Measurements from ENCODE around the gene SLC25A24. TPM values are rescaled to one million over a fixed set of nuclear protein-coding genes. Genes with fewer than 3 reads are reported as not detected.
"Not testable (repeated sequence)": the region's sequence is repeated elsewhere in the genome, so short reads cannot be mapped to it uniquely, and the experiment has no call there.

The SLC25A24 gene
- total and polyA plus RNA-seq, 2 donors from 2014 or later, result 8.9 to 30.2 TPM

DNA sequence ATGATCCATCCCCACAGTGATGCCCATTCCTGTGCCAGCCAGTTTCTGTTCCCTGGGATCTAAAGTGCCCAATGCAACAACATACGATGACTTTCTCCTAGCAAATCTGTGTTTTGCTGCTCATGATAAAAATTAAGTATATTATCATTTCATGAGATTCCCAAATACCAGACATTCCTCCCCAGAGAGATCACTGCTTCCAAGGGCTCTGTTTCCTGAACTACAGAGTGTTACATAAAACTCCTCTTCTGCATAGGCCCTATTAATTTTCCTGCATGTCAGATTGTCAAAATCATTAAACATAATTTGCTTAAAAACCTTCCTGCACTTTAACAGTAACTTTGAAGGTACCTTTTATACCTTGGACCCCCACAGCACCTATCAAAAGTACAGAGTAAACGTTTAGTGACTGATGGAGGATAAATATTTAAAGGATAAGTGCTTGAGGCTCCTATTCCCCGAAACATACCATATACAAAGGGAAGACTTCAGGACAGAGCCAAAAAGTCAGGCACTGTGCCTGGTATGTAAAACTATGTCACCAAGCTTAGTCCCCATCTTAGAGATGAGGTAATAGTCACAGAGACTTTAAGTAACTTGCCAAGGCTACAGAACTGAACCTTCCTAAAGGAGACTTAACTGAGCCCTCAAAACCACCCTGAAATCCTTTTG, 50.2 kb downstream of the SLC25A24 start:
- no peak overlapping the region for H3K27ac ChIP-seq (ENCODE audit: low read depth in 2 of 2, low read length in 2 of 2)
- no peaks in the 10 kb centered on the region for H3K27me3 ChIP-seq (ENCODE audit: control insufficient read depth, insufficient read depth, low read length)
- no peak overlapping the region for H3K4me3 ChIP-seq (ENCODE audit: low read length in 3 of 3)
- H3K36me3 ChIP-seq (ENCODE audit: control insufficient read depth in 2 of 3, insufficient read depth in 3 of 3, low read length in 3 of 3), result peaks cover 14 to 24% (median 20%) of the 10 kb centered on the region in 3 donors
- no peaks in the 10 kb centered on the region for H3K4me1 ChIP-seq (ENCODE audit: control insufficient read depth in 2 of 3, insufficient read depth in 2 of 3, low read depth in 1 of 3, low read length in 3 of 3)
- peaks cover 0 to 2% (median 0%) of the 10 kb centered on the region in 3 donors for H3K9me3 ChIP-seq (ENCODE audit: control insufficient read depth in 2 of 3, insufficient read depth in 1 of 3, low read length in 3 of 3)
- DNase-seq (no peak), FAIRE-seq (no peak)
- intact Hi-C loops (cut with DNase I), result no loop called here
- H3K9ac ChIP-seq (ENCODE audit: low read length in 3 of 3), result no peak overlapping the region
- TF ChIP-seq CTCF (IDR thresholded peaks at IDR 0.05; ENCODE audit: borderline replicate concordance, extremely low read depth, insufficient read depth), result no peak

- intact Hi-C loops (cut with DNase I); H3K27ac ChIP-seq (ENCODE audit: low read depth in 2 of 2, low read length in 2 of 2); H3K27me3 ChIP-seq (ENCODE audit: control insufficient read depth, insufficient read depth, low read length); H3K4me1 ChIP-seq (ENCODE audit: control insufficient read depth in 2 of 3, insufficient read depth in 2 of 3, low read depth in 1 of 3, low read length in 3 of 3); H3K9me3 ChIP-seq (ENCODE audit: control insufficient read depth in 2 of 3, insufficient read depth in 1 of 3, low read length in 3 of 3); DNase-seq; H3K4me3 ChIP-seq (ENCODE audit: low read length in 3 of 3); H3K9ac ChIP-seq (ENCODE audit: low read length in 3 of 3); FAIRE-seq: not testable (repeated sequence)
- H3K36me3 ChIP-seq (ENCODE audit: control insufficient read depth in 2 of 3, insufficient read depth in 3 of 3, low read length in 3 of 3), result peaks cover 9 to 15% (median 13%) of the 10 kb centered on the region in 3 donors
These were observed 55.6 kb downstream of the SLC25A24 start for GRCh38 chr1:108144569-108144968.

DNA sequence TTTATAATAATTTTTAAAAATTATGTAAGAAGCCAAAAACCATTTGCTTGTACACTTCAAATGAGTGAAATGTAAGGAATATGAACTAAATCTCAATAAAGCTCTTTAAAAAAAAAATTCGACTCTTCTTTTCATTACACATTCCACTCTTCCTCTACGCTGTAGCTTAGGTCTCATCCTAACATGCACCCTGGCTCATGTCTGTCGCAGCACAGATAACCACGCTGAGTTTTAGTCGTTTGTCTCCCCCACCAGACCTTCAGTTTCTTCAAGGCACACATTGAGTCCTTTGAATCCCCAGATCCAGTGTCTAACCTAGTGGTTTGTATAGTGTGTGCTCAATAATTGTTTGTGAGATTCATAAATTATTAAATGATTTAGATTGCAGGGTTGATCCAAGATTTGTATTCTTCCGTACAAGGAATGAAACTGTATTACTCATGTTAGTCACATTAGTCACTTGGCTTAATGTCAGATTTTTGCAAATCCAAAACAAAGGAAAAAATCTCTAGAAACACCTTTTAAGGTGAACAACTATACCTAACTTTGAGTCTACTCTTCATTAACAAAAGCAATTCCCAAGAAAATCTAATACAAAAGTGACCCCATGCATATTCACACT, 57.3 kb downstream of the SLC25A24 start:
- Histone ChIP-seq H3K36me3 (ENCODE audit: control insufficient read depth in 2 of 3, insufficient read depth in 3 of 3, low read length in 3 of 3) (peaks cover 5 to 10% (median 7%) of the 10 kb centered on the region in 3 donors), H3K4me1 (ENCODE audit: control insufficient read depth in 2 of 3, insufficient read depth in 2 of 3, low read depth in 1 of 3, low read length in 3 of 3) (no peaks in the 10 kb centered on the region), H3K4me3 (ENCODE audit: low read length in 3 of 3) (no peak overlapping the region), H3K27ac (ENCODE audit: low read depth in 2 of 2, low read length in 2 of 2) (no peak overlapping the region), H3K9me3 (ENCODE audit: control insufficient read depth in 2 of 3, insufficient read depth in 1 of 3, low read length in 3 of 3) (no peaks in the 10 kb centered on the region), H3K9ac (ENCODE audit: low read length in 3 of 3) (no peak overlapping the region), H3K27me3 (ENCODE audit: control insufficient read depth, insufficient read depth, low read length) (no peaks in the 10 kb centered on the region)
- TF ChIP-seq CTCF (IDR thresholded peaks at IDR 0.05; ENCODE audit: borderline replicate concordance, extremely low read depth, insufficient read depth), result no peak
- intact Hi-C loops (cut with DNase I), result no loop called here
- DNase-seq (no peak), FAIRE-seq (no peak)

DNA sequence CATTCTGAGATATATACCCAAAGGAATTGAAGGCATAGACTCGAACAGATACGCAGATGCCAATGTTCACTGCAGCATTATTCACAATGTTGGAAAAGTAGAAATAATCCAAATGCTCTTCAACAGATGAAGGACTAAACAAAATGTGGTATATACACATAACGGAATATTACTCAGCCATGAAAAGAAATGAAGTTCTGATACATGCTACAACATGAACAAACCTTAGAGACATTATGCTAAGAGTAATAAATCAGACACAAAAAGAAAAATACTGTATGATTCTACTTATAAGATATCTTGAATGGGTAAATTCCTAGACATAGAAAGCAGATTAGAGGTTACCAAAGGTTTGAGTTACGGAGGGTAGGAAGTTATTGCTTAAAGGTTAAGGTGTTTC, 57.9 kb downstream of the SLC25A24 start:
- intact Hi-C loops (cut with DNase I), result no loop called here

More for the DNA sequence above, 57.9 kb downstream of the SLC25A24 start:
- Histone ChIP-seq H3K36me3 (ENCODE audit: control insufficient read depth in 2 of 3, insufficient read depth in 3 of 3, low read length in 3 of 3) (peaks cover 3 to 7% (median 4%) of the 10 kb centered on the region in 3 donors), H3K9me3 (ENCODE audit: control insufficient read depth in 2 of 3, insufficient read depth in 1 of 3, low read length in 3 of 3) (no peaks in the 10 kb centered on the region), H3K4me3 (ENCODE audit: low read length in 3 of 3) (no peak overlapping the region), H3K9ac (ENCODE audit: low read length in 3 of 3) (no peak overlapping the region), H3K27me3 (ENCODE audit: control insufficient read depth, insufficient read depth, low read length) (no peaks in the 10 kb centered on the region), H3K4me1 (ENCODE audit: control insufficient read depth in 2 of 3, insufficient read depth in 2 of 3, low read depth in 1 of 3, low read length in 3 of 3) (no peaks in the 10 kb centered on the region), H3K27ac (ENCODE audit: low read depth in 2 of 2, low read length in 2 of 2) (no peak overlapping the region)
- DNase-seq, result no peak
- no peak for TF ChIP-seq CTCF (IDR thresholded peaks at IDR 0.05; ENCODE audit: borderline replicate concordance, extremely low read depth, insufficient read depth)
- no peak for FAIRE-seq
